GM21528 (cell line): Measurements from ENCODE around the gene C10orf105.

Experiments
- ATAC-seq: cut with Tn5 transposase; IDR thresholded peaks from one replicate; pipeline ENCODE4 v1.9.1; 2021; ENCODE audit warnings: mild to moderate bottlenecking, moderate library complexity; ENCODE audit not compliant: unreplicated experiment, low FRiP score

The C10orf105 gene

GRCh38 chr10:71718165-71718698, 1.3 kb downstream of the C10orf105 start:
- no peak for ATAC-seq

- ATAC-seq: no peak
Measured at GRCh38 chr10:71717551-71717951, 2.0 kb downstream of the C10orf105 start.

DNA sequence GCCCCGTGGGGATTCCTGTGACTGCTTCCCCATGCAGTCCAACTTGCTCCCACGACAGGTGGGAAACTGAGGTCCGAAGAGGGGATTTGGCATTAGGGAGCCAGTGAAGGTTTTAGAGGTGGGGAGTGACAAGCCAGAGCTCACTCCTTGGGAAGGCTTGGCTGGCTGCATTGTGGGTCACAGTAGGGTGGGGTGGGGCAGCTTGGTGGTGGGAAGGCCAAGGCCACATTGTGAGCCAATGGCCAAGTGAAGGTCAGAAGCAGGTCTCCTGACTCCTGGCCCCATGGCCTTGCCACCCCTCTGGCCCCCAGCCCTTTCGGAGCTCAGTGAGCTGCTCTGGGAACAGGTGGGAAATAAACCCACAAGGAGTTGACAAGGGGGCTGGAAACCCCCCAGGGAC, 2.5 kb downstream of the C10orf105 start:
- no peak for ATAC-seq

DNA sequence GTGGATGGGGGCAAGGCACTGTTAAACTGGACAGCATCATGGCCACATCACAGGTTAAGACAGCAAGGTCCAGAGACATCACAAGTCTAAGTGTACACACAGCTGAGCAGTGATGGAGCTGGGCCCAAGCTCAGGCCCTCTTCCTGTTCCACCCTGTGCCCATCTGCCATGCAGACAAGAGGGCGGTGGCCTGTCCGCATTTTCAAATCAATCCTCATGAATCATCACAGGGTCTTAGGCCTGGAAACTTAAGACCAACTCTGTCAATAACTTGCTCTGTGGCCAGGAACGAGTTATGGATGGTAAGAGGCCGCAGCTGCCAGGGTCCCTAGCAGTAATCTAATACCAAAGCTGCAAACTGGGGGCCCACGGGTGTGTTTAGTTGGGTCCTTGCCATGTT, 3.2 kb downstream of the C10orf105 start:
- ATAC-seq: no peak

- no peak for ATAC-seq
Measured at GRCh38 chr10:71715860-71716259, 3.7 kb downstream of the C10orf105 start.

DNA sequence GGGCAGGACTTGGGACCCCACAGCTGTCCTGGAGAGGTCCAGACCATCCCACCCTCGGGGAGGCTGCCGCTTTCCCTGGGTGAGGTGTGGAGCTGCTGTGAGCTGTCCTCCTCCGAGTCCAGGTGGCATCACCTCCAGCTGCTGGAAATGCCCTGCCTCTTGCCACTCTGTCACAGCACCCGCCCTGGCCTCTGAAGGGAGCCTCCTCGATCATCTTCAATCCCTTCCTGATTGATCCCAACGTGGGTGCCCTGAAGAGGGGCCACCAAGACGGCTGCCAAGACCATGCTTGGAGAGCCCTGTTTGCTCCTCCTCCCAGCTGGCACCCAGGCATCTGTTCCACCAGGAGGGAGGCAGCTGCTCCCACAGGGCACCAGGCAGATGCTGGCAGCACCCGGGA, 4.6 kb downstream of the C10orf105 start:
- no peak for ATAC-seq

- ATAC-seq: no peak
Measured at GRCh38 chr10:71714592-71714991, 5.0 kb downstream of the C10orf105 start.

DNA sequence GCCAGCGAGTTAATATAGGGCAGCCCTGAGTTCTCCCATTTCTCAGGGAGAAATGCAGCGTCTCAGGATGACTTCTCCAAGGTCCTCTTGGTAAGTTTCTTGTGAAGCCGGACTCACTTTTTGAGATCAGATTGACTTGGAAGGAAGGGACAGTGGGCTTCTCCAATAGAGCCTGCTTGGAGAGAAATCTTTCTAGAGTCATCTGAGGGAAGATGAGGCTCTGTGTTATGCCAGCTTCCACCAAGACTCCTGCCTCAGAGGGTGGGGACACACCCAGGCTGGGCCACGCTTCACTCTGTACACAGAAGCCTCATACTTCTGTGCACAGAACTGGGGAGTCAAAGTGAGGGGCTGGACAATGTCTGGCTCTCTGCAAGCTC, 5.6 kb downstream of the C10orf105 start:
- ATAC-seq: no peak

- no peak for ATAC-seq
Measured at GRCh38 chr10:71713135-71714030, 6.2 kb downstream of the C10orf105 start.

GRCh38 chr10:71712572-71713134, 6.9 kb downstream of the C10orf105 start:
- no peak for ATAC-seq

GRCh38 chr10:71712170-71712569, 7.4 kb downstream of the C10orf105 start:
- no peak for ATAC-seq

- no peak for ATAC-seq
Measured at GRCh38 chr10:71711052-71711623, 8.4 kb downstream of the C10orf105 start.

DNA sequence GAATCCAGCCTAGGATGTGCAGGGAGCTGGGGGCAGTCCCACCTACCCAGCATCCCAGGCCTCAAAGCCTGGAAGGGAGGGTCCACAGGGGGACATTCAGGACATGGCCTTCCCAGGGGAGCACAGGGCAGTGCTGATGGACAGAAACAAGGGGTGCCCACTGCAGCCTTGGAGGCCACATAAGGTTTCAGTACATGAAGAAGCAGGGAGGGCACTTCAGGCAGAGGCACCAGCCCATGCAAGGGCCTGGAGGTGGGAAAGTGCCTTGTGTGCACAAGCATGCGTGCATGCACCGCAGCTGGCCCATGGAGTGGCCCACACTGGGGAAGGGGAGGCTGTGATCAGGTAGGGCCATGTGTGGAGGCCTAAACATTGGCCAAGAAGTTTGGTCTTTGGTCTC, 9.1 kb downstream of the C10orf105 start:
- no peak for ATAC-seq

DNA sequence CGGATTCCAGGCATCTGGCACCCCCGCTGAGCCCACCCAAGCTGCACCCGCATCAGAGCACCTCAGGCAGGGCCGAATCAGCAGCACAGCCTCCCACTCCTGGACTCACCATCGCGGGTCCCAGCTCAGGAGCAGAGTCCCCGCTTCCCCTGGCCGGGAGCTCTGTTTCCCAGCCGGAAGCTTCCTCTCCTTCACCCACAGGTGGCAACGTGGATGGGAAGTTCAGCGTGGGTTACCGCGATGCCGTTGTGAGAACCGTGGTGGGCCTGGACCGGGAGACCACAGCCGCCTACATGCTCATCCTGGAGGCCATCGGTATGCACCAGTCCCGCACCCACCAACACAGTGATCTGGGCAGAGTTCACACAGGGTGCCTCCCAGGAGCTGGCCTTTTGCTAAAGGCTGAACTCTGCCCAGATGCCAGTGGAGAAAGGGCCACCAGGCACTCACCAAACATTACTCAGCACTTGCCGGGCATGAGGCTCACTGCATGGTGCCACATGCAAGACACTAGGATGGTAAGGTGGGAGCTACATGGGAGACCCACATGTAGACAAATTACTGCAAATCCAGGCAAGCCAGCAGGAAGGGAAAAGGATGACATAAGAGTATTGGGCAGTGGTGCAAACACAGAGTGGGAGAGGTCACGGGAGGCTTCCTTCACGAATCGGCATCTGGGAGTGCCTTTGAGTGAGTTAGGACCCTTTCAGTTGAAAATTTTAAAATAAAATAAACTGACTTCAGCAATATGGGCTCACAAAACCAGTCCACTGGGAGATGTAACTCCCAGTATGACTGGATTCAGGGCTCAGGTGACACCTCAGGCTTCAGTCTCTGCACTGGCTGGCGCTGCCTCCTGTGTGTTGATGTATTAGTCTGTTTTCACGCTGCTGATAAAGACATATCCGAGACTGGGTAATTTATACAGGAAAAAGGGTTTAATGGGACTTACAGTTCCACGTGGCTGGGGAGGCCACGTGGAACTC, 10.4 kb downstream of the C10orf105 start:
- ATAC-seq: no peak

DNA sequence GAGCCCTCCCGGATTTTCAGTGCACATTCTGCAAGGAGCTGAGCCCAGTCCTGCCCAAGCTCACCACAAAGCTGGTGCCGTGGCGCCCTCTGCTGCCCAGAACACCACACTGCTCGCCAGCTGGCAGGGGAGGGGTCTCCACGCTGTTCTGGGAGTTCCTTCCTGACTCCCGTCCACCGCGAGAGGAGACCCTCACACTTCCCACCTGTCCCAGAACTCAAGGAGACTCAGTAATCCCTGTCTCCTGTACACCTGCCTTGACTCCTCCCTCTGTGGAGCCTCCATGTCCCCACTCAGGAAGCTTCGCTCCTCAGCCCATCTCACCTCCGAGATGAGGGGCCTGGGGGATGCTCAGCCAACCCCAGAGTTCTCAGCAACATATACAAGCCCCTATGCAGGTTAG, 11.3 kb downstream of the C10orf105 start:
- ATAC-seq: no peak

GRCh38 chr10:71707240-71707789, 12.3 kb downstream of the C10orf105 start:
- ATAC-seq: no peak

GRCh38 chr10:71706216-71707121, 13.1 kb downstream of the C10orf105 start:
- no peak for ATAC-seq

- no peak for ATAC-seq
Measured at GRCh38 chr10:71705582-71705981, 14.0 kb downstream of the C10orf105 start.

GRCh38 chr10:71704816-71705215, 14.8 kb downstream of the C10orf105 start:
- ATAC-seq: no peak
